Retina (tissue), 1 donor: ENCODE results near the gene AQP7.
"Not testable (repeated sequence)": the region's sequence is repeated elsewhere in the genome, so short reads cannot be mapped to it uniquely, and the experiment has no call there.

Source experiments
- DNase-seq: peaks from one replicate; pipeline ENCODE4 v3.0.0-alpha.2; 2016

AQP7 gene

GRCh38 chr9:33366979-33367480 is 35.3 kb downstream of the AQP7 start:
- no peak for DNase-seq

GRCh38 chr9:33364814-33365213 is 37.6 kb downstream of the AQP7 start:
- not testable (repeated sequence) for DNase-seq

- no peak for DNase-seq
Measured at GRCh38 chr9:33364127-33364526, 38.2 kb downstream of the AQP7 start.

- DNase-seq, result not testable (repeated sequence)
Measured at GRCh38 chr9:33358641-33359040, 43.7 kb downstream of the AQP7 start.

- DNase-seq, result no peak
Measured at GRCh38 chr9:33355933-33356332, 46.4 kb downstream of the AQP7 start.

- no peak for DNase-seq
Measured at GRCh38 chr9:33354651-33355211, 47.6 kb downstream of the AQP7 start.

GRCh38 chr9:33351547-33351946 is 50.8 kb downstream of the AQP7 start:
- DNase-seq, result no peak

- DNase-seq, result no peak
Measured at GRCh38 chr9:33350310-33350709, 52.1 kb downstream of the AQP7 start.

GRCh38 chr9:33349743-33350142 is 52.6 kb downstream of the AQP7 start:
- DNase-seq, result no peak

- no peak for DNase-seq
Measured at GRCh38 chr9:33348998-33349397, 53.4 kb downstream of the AQP7 start.

GRCh38 chr9:33346564-33346963 is 55.8 kb downstream of the AQP7 start:
- no peak for DNase-seq

GRCh38 chr9:33344145-33344544 is 58.2 kb downstream of the AQP7 start:
- no peak for DNase-seq

GRCh38 chr9:33341182-33341581 is 61.2 kb downstream of the AQP7 start:
- no peak for DNase-seq

GRCh38 chr9:33340186-33340585 is 62.2 kb downstream of the AQP7 start:
- DNase-seq, result no peak
